ENCODE measurements around the gene RAB33A. TPM values are rescaled to one million over a fixed set of nuclear protein-coding genes. Genes with fewer than 3 reads are reported as not detected.

RAB33A gene
- total and polyA plus RNA-seq, 2 donors (not counting 3 experiments of a cell fraction or from before 2014, with no cell fraction given): 0.91 to 1.6 TPM

GRCh38 chrX:130179170-130179569 lies 7.4 kb downstream of the RAB33A start:
- no peaks in the 10 kb centered on the region for H3K9me1 ChIP-seq (replicated peaks; ENCODE audit: control insufficient read depth, extremely low read depth, insufficient read depth, low read length)
- no peak overlapping the region for H3K4me2 ChIP-seq (ENCODE audit: insufficient read depth, low read length)
- no peaks in the 10 kb centered on the region for H3K27me3 ChIP-seq (ENCODE audit: control insufficient read depth in 2 of 2, insufficient read depth in 2 of 2, low read length in 2 of 2)
- FAIRE-seq (no peak), DNase-seq (ENCODE audit: low read depth, low spot score) (no peak)
- no peak for TF ChIP-seq POLR2A (IDR thresholded peaks at IDR 0.05; ENCODE audit: low read depth, low read length)
- TF ChIP-seq GATA2 (IDR thresholded peaks at IDR 0.05; ENCODE audit: insufficient read depth, insufficient read length, low read depth, low read length): no peak
- TF ChIP-seq POLR2AphosphoS5 (IDR thresholded peaks at IDR 0.05; ENCODE audit: insufficient read depth, low read depth, low read length): no peak
- no peak for TF ChIP-seq JUN (IDR thresholded peaks at IDR 0.05; ENCODE audit: borderline replicate concordance, insufficient read depth, insufficient read length, low read depth)
- no peak for TF ChIP-seq CTCF (IDR thresholded peaks at IDR 0.05; ENCODE audit: extremely low read depth in 1 of 2, insufficient read depth in 1 of 2, low read depth in 1 of 2, low read length in 2 of 2)
- POLR2A ChIA-PET: no interaction called here
- H3K4me1 ChIP-seq (ENCODE audit: control insufficient read depth, extremely low read depth, insufficient read depth, low read length): peaks cover 2% of the 10 kb centered on the region
- H4K20me1 ChIP-seq (replicated peaks; ENCODE audit: control insufficient read depth, extremely low read depth, insufficient read depth, low read length): no peaks in the 10 kb centered on the region
- no peak overlapping the region for H3K9ac ChIP-seq (replicated peaks; ENCODE audit: extremely low read depth, insufficient read depth, low read length)
- H2AFZ ChIP-seq (ENCODE audit: low read depth, low read length): no peak overlapping the region
- H3K9me3 ChIP-seq (replicated peaks; ENCODE audit: control insufficient read depth, insufficient read depth, low read length): no peaks in the 10 kb centered on the region
- no peaks in the 10 kb centered on the region for H3K36me3 ChIP-seq (ENCODE audit: control insufficient read depth in 2 of 2, extremely low read depth in 1 of 2, insufficient read depth in 2 of 2, low read length in 2 of 2)
- intact Hi-C loops (cut with micrococcal nuclease) (no loop called here), dilution Hi-C loops (cut with MboI; ENCODE audit: extremely low pct_ligation_motif_present, low sequenced_read_pairs) (no loop called here)
- no peak overlapping the region for H3K27ac ChIP-seq (ENCODE audit: insufficient read depth, low read depth, low read length)
- no TSS peak for BruUV-seq (replicated peaks)
- CTCF ChIA-PET: interaction anchor here (1.0 to 2.5 kb wide), 2 partner anchors 99 to 118 kb away, joined by 3 to 10 read pairs; no protein-coding TSS in a partner anchor
- no peaks in the 10 kb centered on the region for H3K79me2 ChIP-seq (ENCODE audit: control insufficient read depth, insufficient read depth, low read length)
- H3K4me3 ChIP-seq (replicated peaks in 1 of 3; ENCODE audit: insufficient read depth in 1 of 3, low read depth in 1 of 3, low read length in 3 of 3): no peak overlapping the region

DNA sequence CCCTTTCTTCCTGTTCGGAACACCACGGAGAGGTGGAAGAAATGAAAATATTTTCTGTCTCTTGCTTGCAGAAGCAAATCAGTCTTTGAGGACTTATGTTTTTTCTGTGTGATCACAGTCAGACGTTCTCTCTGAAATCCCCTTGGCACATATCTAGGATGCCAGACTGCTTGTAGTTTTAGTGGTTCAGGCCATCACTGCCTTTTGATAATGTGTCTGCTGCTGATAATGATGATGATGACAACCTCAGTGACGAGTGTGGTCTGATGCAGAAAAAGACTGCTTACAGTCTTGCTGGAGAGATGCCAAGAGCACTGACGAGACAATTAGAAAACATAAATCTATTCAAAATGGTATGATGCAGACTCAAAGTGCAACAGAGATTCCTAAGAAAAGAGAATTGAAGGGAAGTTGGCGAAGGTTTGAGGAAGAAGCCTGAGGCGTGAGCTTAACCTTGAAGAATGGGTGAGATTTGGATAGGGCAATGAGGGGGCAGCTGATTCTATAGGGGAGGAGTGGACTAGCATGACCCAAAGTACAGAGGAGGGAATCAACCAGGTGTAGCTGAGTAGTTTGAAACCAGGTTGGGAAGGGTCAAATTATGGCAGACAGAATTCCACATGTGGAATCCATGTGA lies 7.9 kb downstream of the RAB33A start:
- BruUV-seq (replicated peaks): no TSS peak
- H3K27ac ChIP-seq (ENCODE audit: insufficient read depth, low read depth, low read length): no peak overlapping the region
- FAIRE-seq (peak; percentile 81), DNase-seq (ENCODE audit: low read depth, low spot score) (peak; percentile 32)
- intact Hi-C loops (cut with micrococcal nuclease) (no loop called here), dilution Hi-C loops (cut with MboI; ENCODE audit: extremely low pct_ligation_motif_present, low sequenced_read_pairs) (no loop called here)
- no peak overlapping the region for H2AFZ ChIP-seq (ENCODE audit: low read depth, low read length)
- H3K27me3 ChIP-seq (ENCODE audit: control insufficient read depth in 2 of 2, insufficient read depth in 2 of 2, low read length in 2 of 2): no peaks in the 10 kb centered on the region
- no peak overlapping the region for H3K4me2 ChIP-seq (ENCODE audit: insufficient read depth, low read length)
- H3K4me3 ChIP-seq (replicated peaks in 1 of 3; ENCODE audit: insufficient read depth in 1 of 3, low read depth in 1 of 3, low read length in 3 of 3): no peak overlapping the region
- CTCF ChIA-PET: interaction anchor here (1.0 to 2.5 kb wide), 3 partner anchors 10 to 119 kb away, joined by 3 to 10 read pairs (median 3); no protein-coding TSS in a partner anchor
- no peaks in the 10 kb centered on the region for H3K4me1 ChIP-seq (ENCODE audit: control insufficient read depth, extremely low read depth, insufficient read depth, low read length)
- no peaks in the 10 kb centered on the region for H3K79me2 ChIP-seq (ENCODE audit: control insufficient read depth, insufficient read depth, low read length)
- no peaks in the 10 kb centered on the region for H3K36me3 ChIP-seq (ENCODE audit: control insufficient read depth in 2 of 2, extremely low read depth in 1 of 2, insufficient read depth in 2 of 2, low read length in 2 of 2)
- H3K9ac ChIP-seq (replicated peaks; ENCODE audit: extremely low read depth, insufficient read depth, low read length): no peak overlapping the region
- POLR2A ChIA-PET: no interaction called here
- H3K9me3 ChIP-seq (replicated peaks; ENCODE audit: control insufficient read depth, insufficient read depth, low read length): no peaks in the 10 kb centered on the region
- H4K20me1 ChIP-seq (replicated peaks; ENCODE audit: control insufficient read depth, extremely low read depth, insufficient read depth, low read length): no peaks in the 10 kb centered on the region
- TF ChIP-seq JUN (IDR thresholded peaks at IDR 0.05; ENCODE audit: borderline replicate concordance, insufficient read depth, insufficient read length, low read depth) (no peak), POLR2AphosphoS5 (IDR thresholded peaks at IDR 0.05; ENCODE audit: insufficient read depth, low read depth, low read length) (no peak), FOS (IDR thresholded peaks at IDR 0.05; ENCODE audit: borderline replicate concordance, insufficient read depth, low read length) (no peak), MYC (IDR thresholded peaks at IDR 0.05; ENCODE audit: low read depth, low read length) (no peak), CTCF (IDR thresholded peaks at IDR 0.05; ENCODE audit: extremely low read depth in 1 of 2, insufficient read depth in 1 of 2, low read depth in 1 of 2, low read length in 2 of 2) (no peak), EZH2 (IDR thresholded peaks at IDR 0.05; ENCODE audit: borderline replicate concordance, low read depth, low read length, severe bottlenecking) (no peak), MAX (IDR thresholded peaks at IDR 0.05; ENCODE audit: insufficient read depth, insufficient read length) (no peak), POLR2A (IDR thresholded peaks at IDR 0.05; ENCODE audit: low read depth, low read length) (no peak), GATA2 (IDR thresholded peaks at IDR 0.05; ENCODE audit: insufficient read depth, insufficient read length, low read depth, low read length) (no peak)
- H3K9me1 ChIP-seq (replicated peaks; ENCODE audit: control insufficient read depth, extremely low read depth, insufficient read depth, low read length): no peaks in the 10 kb centered on the region
